ENCODE results near the gene CNTRL.

DNA sequence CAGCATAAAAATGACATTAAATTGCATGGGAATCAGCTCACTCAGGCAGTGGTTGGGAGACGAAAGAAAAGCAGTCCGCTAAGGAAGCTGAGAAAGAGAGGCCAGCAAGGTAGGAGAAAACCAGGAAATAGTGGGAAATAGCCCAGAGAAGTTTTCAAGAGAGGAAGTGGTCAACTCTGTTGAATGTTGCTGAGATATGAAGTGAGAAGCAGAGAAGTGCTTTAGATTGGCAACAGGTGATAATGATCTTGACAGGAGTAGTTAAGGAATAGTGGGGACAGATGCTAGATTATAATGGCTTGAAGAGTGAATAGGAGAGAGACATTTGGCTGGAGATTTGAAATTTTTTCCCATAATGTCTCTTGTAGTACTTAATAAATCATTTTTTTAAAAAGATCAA is 30.8 kb downstream of the CNTRL start:
- TF ChIP-seq, protein P1, sequence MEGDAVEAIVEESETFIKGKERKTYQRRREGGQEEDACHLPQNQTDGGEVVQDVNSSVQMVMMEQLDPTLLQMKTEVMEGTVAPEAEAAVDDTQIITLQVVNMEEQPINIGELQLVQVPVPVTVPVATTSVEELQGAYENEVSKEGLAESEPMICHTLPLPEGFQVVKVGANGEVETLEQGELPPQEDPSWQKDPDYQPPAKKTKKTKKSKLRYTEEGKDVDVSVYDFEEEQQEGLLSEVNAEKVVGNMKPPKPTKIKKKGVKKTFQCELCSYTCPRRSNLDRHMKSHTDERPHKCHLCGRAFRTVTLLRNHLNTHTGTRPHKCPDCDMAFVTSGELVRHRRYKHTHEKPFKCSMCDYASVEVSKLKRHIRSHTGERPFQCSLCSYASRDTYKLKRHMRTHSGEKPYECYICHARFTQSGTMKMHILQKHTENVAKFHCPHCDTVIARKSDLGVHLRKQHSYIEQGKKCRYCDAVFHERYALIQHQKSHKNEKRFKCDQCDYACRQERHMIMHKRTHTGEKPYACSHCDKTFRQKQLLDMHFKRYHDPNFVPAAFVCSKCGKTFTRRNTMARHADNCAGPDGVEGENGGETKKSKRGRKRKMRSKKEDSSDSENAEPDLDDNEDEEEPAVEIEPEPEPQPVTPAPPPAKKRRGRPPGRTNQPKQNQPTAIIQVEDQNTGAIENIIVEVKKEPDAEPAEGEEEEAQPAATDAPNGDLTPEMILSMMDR (IDR thresholded peaks at IDR 0.05) = no peak
- no peak for TF ChIP-seq EZH2 (IDR thresholded peaks at IDR 0.05; ENCODE audit: borderline replicate concordance, insufficient read depth, low read depth, low read length, poor library complexity, severe bottlenecking)
